SKM-1 treated with dmso at 0.1 percent for 144 hours (cell line): ENCODE results near the gene KCND2.
"Not testable (repeated sequence)": the region's sequence is repeated elsewhere in the genome, so short reads cannot be mapped to it uniquely, and the experiment has no call there.

Experiments
- DNase-seq: peaks from one replicate; lab custom pipeline; 2025; ENCODE audit not compliant: unreplicated experiment; lab: John Stamatoyannopoulos, UW

KCND2 gene

DNA sequence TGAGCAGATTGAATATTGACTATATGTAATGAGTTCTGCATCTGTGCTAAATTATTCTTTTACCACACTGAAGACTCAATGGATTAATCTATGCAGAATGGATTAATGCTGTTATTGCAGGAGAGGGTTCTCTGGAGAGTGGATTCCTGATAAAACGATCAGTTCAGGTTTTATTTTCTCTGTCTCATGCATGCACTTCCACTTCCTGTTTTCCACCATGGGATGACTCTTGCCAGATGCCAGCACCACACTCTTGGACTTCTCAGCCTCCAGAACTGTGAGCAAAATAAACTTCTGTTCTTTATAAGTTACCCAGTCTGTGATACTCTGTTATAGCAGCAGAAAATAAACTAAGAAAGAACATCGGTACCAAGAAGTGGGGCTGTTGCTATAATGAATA, 207.5 kb downstream of the KCND2 start:
- no peak for DNase-seq

DNA sequence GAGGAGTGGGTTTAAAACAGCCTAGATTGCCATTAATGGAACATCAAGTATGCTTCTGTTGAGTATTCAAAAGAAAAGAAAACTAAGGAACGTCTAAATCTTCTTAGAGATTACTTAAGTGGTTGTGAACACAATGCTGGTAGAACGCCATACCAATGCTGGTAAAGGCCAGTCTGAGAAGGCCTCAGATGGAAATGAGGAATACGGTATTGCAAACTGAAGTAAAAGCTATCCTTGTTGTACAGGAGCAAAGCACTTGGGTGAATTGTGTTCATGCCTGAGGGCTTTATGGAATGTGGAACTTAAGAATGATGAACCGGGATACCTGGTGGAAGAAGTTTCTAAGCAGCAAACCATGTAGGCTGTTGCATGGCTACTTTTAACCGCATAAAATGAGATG, 208.0 kb downstream of the KCND2 start:
- no peak for DNase-seq

GRCh38 chr7:120486164-120486563, 213.2 kb downstream of the KCND2 start:
- no peak for DNase-seq

DNA sequence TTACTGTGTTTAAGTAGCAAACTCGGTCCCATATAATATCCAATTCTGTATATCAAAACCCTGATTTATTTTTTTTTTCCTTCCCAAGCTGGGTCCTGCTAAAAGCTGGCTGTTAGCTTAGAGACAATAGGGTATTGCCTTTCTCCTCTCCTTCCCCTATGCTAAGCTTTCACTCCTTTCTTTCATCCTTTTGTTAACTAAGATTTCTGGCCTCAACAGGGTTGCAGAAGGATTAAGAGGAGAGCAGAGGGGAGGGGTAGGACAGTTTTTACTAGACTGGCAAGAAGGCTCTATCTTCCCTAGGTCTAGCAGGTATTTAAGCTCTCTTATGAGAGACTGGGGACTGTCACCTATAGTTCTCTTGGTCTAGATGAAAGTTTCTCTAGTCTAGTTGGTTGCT, 229.2 kb downstream of the KCND2 start:
- DNase-seq = no peak

GRCh38 chr7:120502825-120503224, 229.8 kb downstream of the KCND2 start:
- DNase-seq = no peak

GRCh38 chr7:120504386-120504785, 231.4 kb downstream of the KCND2 start:
- no peak for DNase-seq

DNA sequence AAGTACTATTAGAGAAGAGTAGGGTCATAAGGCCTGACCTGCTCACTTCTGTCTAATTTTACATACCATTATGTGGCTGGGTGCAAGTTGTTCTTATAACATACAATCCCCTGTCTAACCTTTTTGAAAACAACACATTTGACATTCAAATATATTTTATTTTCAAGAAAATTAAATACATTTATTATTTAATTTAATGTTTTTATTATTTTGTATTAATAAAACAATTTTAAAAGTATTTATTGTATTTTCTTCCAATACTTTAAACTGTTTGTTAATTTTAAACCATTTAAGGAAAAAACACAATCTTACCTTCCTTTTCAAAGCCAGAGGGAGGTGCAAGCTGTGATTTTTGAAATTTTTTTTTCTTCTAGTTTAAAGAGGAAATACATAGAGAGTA, 232.8 kb downstream of the KCND2 start:
- DNase-seq = no peak

DNA sequence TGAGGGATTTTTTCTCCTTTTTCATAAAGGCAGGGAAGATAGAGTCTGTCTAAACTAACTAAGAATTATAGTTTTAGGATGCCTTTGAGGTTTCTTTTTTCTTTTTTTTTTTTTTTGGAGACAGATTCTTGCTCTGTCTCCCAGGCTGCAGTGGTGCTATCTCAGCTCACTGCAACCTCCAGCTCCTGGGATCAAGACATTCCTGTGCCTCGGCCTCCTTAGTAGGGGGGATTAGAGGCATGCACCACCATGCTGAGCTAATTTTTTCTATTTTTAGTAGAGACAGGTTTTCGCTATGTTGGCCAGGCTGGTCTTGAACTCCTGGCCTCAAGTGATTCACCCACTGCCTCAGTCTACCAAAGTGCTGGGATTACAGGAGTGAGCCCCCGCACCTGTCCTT, 239.7 kb downstream of the KCND2 start:
- no peak for DNase-seq

DNA sequence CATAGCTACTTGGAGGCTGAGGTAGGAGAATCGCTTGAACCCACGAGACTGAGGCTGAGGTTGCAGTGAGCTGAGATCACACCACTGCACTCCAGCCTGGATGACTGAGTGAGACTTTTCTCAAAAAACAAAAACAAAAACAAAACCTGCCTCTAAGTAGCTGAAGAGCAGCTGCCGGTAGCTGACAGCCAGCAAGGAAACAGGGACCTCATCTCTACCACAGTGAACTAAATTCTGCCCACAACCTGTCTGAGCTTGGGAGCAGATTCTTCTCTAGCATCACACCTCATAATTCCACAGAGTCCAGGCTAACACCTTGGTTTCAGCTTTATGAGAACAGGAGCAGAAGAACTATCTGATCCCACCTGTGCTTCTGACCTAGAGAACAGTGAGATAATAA, 246.2 kb downstream of the KCND2 start:
- no peak for DNase-seq

DNA sequence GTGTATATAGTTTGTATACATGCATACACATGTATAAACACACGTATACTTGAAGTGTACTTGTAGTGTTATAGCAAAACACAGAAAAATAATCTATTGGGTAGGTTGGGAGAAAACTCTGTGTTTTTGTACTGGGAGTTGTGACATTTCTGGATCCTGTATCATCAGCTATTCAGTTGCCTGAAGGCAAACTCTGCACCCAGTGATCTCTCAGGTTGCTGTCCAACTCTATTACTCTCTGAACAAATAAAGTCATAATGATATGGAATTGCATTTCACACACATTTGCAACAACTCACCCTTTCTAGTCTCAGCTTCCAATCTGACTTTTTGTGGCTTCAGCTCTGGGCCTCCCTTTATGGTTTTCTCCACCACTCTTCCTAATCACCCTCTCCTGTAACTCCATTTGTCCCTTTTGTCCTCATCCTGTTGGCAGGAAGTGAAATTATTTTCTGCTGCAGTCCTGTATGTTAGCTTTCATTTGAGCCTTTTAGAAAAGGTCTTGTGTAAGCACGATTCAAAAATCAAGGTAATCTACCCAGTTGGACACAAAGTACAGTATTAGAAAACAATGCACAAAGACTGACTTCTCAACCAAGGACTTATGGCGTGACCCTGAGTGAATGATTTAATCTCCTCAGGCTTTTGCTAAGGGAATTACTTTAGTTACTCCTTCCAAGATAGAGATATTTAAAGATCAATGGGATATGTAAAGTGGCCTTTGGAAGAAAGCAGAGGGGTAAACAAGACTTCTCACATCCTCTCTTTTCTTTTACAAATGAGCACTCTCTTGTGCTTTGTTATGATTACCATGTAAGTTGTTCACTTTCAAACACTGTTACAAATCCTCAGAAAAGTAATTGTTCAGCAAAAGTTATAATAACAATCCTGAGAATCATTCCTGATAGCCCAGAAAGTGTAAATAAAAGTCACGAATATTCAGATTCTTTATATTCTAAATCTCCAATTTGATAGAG, 249.1 kb downstream of the KCND2 start:
- DNase-seq = no peak

DNA sequence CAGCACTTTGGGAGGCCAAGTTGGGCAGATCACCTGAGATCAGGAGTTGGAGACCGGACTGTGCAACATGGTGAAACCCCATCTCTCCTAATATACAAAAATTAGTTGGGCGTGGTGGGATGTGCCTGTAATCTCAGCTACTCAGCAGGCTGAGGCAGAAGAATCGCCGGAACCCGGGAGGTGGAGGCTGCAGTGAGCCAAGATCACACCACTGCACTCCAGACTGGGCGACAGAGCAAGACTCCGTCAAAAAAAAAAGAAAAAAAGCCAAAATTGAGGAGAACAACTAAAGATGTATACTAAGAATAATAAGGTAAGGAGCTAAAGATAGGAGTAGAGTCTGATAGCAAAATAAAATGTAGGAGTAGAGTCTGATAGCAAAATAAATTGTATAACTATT, 251.0 kb downstream of the KCND2 start:
- no peak for DNase-seq

- DNase-seq = no peak
These were observed 254.0 kb downstream of the KCND2 start for GRCh38 chr7:120526902-120527509.

DNA sequence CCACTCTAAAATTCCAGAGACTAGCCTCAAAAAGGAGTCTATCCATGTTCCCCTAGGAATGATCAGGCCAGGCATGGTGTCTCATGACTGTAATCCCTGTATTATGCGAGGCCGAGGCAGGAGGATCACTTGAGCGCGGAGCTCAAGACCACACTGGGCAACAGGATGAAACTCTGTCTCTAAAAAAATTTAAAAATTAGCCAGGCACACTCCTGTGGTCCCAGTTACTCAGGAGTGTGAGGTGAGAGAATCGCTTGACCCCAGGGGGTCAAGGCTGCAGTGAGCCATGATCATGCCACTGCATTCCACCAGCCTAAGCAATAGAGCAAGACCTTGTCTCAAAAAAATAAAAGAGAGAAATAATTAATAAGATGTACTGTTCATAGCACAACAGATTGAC, 256.8 kb downstream of the KCND2 start:
- no peak for DNase-seq

DNA sequence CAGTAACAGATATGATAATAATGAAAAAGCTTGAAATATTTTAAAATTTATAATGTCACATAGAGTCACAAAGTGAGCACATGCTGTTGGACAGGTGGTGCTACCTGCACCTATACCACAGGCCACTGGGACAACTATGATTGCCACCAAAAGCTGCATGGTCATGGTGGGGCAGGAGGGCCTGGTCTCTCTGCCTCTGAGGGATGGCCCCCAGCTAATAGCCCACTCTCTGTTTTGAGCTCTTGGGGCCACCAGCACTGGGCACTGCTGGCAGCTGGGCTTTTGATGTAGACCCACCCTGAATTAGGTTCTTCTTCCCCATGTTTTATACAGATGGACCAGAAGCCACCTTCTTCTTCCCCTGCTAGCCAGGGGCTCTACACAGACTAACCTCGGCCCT, 265.4 kb downstream of the KCND2 start:
- DNase-seq = no peak

DNA sequence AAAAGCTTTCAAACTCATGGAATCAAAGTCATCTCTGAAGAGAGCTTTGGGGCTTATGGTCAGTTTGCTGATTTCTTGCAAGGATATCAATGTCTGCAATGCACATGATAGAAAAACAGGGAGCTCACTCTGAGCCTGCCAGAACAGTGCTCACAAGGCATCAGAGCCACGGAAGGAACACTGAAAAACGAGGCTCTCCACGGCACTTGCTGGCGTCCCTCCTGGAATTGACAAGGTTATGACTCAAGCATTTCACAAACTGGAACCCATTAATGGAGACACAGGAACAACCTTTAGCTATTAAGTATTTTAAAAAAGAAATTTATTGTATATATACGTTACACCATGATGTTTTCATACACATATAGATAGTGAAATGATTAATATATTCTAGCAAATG, 266.3 kb downstream of the KCND2 start:
- no peak for DNase-seq

GRCh38 chr7:120547605-120548004, 274.6 kb downstream of the KCND2 start:
- no peak for DNase-seq

- no peak for DNase-seq
These were observed 277.6 kb downstream of the KCND2 start for GRCh38 chr7:120550494-120551048.

DNA sequence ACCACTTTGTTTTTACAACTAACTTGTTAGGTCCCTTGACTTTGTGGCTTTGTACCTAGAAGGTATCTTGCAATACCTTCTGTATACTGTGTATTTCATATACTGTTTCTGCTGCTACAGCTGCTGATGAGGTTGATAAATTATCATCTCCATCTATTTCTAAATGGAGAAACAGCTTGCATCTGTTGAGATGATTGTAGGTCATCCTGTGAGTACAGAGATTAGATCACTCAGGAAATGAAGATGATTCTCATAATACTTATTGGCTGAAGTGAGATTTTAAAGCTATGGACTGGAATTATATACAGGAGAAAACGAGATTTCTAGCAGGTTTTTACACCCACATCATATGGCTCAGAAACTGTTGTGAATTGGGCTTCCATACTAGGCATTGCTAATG, 280.5 kb downstream of the KCND2 start:
- DNase-seq = no peak

- peak; percentile 47 for DNase-seq
These were observed 282.1 kb downstream of the KCND2 start for GRCh38 chr7:120554960-120555571.

DNA sequence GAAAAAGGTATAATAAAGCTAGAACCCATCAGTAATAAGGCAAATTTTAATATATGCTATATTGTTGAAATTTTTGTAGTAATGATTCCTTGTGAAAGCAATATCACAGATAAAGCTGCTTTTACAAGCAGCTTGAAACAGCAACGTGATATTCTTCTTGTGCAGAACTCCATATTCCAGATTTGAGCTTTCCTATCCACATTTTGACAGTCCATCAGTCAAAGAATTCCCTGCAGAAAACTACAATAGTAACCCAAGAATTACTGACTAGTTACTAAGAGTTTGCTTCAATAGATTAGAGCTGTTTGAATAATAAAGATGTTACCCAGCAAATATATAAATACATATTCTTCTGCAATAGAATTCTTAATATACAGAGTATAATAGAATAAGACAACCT, 291.2 kb downstream of the KCND2 start:
- DNase-seq = no peak

DNA sequence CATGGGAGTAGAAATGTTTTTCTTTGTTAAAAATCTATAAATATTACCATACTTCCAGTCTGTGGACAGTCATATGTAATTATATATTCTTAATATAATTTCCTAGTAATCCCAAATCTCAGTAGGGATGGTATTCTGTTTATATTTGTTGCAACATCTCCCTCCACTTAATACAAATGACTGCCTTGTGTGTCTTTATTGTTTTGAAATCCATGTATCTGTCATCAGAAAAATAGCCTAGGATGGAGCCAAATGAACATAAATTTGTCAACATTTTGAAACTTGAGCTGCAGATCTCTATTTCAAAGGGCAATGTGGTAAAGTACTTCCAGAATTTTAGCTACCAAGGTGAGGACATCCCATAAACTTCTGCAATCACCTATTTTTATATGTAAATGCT, 294.2 kb downstream of the KCND2 start:
- no peak for DNase-seq

DNA sequence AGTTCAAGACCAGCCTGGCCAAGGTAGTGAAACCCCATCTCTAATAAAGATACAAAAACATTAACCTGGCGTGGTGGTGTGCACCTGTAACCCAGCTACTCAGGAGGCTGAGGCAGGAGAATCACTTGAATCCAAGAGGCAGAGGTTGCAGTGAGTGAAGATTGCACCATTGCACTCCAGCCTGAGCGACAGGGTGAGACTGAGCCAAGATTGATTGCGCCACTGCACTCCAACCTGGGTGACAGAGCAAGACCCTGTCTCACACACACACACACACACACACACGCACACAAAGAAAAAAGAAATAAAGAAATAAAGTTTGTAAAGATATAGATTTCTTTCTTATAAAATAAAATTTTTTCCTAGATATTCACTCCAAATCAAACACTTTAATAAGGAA, 305.7 kb downstream of the KCND2 start:
- DNase-seq = not testable (repeated sequence)
